IPS-20b (cell line): ENCODE results near the gene LRRC30.

Source experiments
- H3K27ac ChIP-seq: one replicate; pipeline ENCODE4 v1.5.1; 2013; ENCODE audit warnings: low read length
- H3K27me3 ChIP-seq: 2 replicates; pipeline ENCODE4 v1.6.1; 2013; ENCODE audit warnings: mild to moderate bottlenecking, low read length, inconsistent platforms; ENCODE audit not compliant: insufficient read depth
- H3K36me3 ChIP-seq: 2 replicates; pipeline ENCODE4 v1.6.1; 2013; ENCODE audit warnings: low read depth, mild to moderate bottlenecking, inconsistent platforms, low read length, moderate library complexity; ENCODE audit not compliant: insufficient read depth
- H3K4me1 ChIP-seq: 2 replicates; pipeline ENCODE4 v1.6.1; 2013; ENCODE audit warnings: mild to moderate bottlenecking, control low read depth, inconsistent platforms, low read length, moderate library complexity; ENCODE audit not compliant: insufficient read depth
- H3K4me3 ChIP-seq: 2 replicates; pipeline ENCODE4 v1.5.1; 2013; ENCODE audit warnings: mild to moderate bottlenecking, low read length, inconsistent platforms
- H3K9ac ChIP-seq: 2 replicates; pipeline ENCODE4 v1.6.1; 2013; ENCODE audit warnings: low read depth, mild to moderate bottlenecking, inconsistent platforms, low read length, moderate library complexity
- H3K9me3 ChIP-seq: 2 replicates; pipeline ENCODE4 v1.6.1; 2013; ENCODE audit warnings: mild to moderate bottlenecking, low read depth, low read length, inconsistent platforms; ENCODE audit not compliant: insufficient read depth

The LRRC30 gene

GRCh38 chr18:7273301-7273921 is 42.5 kb downstream of the LRRC30 start:
- Histone ChIP-seq H3K36me3 (no peaks in the 10 kb centered on the region), H3K27me3 (no peaks in the 10 kb centered on the region), H3K9ac (no peak overlapping the region), H3K4me3 (no peak overlapping the region), H3K27ac (no peak overlapping the region), H3K9me3 (no peaks in the 10 kb centered on the region), H3K4me1 (no peaks in the 10 kb centered on the region)

GRCh38 chr18:7281579-7281978 is 50.7 kb downstream of the LRRC30 start:
- Histone ChIP-seq H3K36me3 (no peaks in the 10 kb centered on the region), H3K27ac (no peak overlapping the region), H3K9ac (no peak overlapping the region), H3K27me3 (no peaks in the 10 kb centered on the region), H3K9me3 (no peaks in the 10 kb centered on the region), H3K4me3 (no peak overlapping the region), H3K4me1 (no peaks in the 10 kb centered on the region)
